ENCODE measurements around the gene SLMAP.

Gene SLMAP

GRCh38 chr3:57923752-57924151 is 167.6 kb downstream of the SLMAP start:
- no peak for DNase-seq (ENCODE audit: low spot score)
- TF ChIP-seq CTCF (IDR thresholded peaks at IDR 0.05; ENCODE audit: extremely low read depth, insufficient read depth, missing control alignments), result no peak
- in situ Hi-C loops (cut with MboI; ENCODE audit: low pct_unique_long_range_greater_than_20kb, low sequenced_read_pairs, unreplicated experiment), result no loop called here

- in situ Hi-C loops (cut with MboI; ENCODE audit: low pct_unique_long_range_greater_than_20kb, low sequenced_read_pairs, unreplicated experiment), result no loop called here
- TF ChIP-seq CTCF (IDR thresholded peaks at IDR 0.05; ENCODE audit: extremely low read depth, insufficient read depth, missing control alignments), result no peak
- no peak for DNase-seq (ENCODE audit: low spot score)
Observed at GRCh38 chr3:57927166-57927565, 171.1 kb downstream of the SLMAP start.

- TF ChIP-seq CTCF (IDR thresholded peaks at IDR 0.05; ENCODE audit: extremely low read depth, insufficient read depth, missing control alignments), result no peak
- no peak for DNase-seq (ENCODE audit: low spot score)
- in situ Hi-C loops (cut with MboI; ENCODE audit: low pct_unique_long_range_greater_than_20kb, low sequenced_read_pairs, unreplicated experiment), result no loop called here
Observed at GRCh38 chr3:57927916-57928315, 171.8 kb downstream of the SLMAP start.

GRCh38 chr3:57928511-57928910 is 172.4 kb downstream of the SLMAP start:
- in situ Hi-C loops (cut with MboI; ENCODE audit: low pct_unique_long_range_greater_than_20kb, low sequenced_read_pairs, unreplicated experiment), result no loop called here
- DNase-seq (ENCODE audit: low spot score), result no peak

GRCh38 chr3:57929988-57930387 is 173.9 kb downstream of the SLMAP start:
- in situ Hi-C loops (cut with MboI; ENCODE audit: low pct_unique_long_range_greater_than_20kb, low sequenced_read_pairs, unreplicated experiment), result no loop called here
- no peak for TF ChIP-seq CTCF (IDR thresholded peaks at IDR 0.05; ENCODE audit: extremely low read depth, insufficient read depth, missing control alignments)
- DNase-seq (ENCODE audit: low spot score), result no peak

More at GRCh38 chr3:57928511-57928910, 172.4 kb downstream of the SLMAP start:
- TF ChIP-seq CTCF (IDR thresholded peaks at IDR 0.05; ENCODE audit: extremely low read depth, insufficient read depth, missing control alignments), result no peak

GRCh38 chr3:57933602-57934001 is 177.5 kb downstream of the SLMAP start:
- no peak for DNase-seq (ENCODE audit: low spot score)
- TF ChIP-seq CTCF (IDR thresholded peaks at IDR 0.05; ENCODE audit: extremely low read depth, insufficient read depth, missing control alignments), result no peak
- in situ Hi-C loops (cut with MboI; ENCODE audit: low pct_unique_long_range_greater_than_20kb, low sequenced_read_pairs, unreplicated experiment), result no loop called here

- no peak for TF ChIP-seq CTCF (IDR thresholded peaks at IDR 0.05; ENCODE audit: extremely low read depth, insufficient read depth, missing control alignments)
- DNase-seq (ENCODE audit: low spot score), result no peak
- in situ Hi-C loops (cut with MboI; ENCODE audit: low pct_unique_long_range_greater_than_20kb, low sequenced_read_pairs, unreplicated experiment), result no loop called here
Observed at GRCh38 chr3:57934373-57934772, 178.3 kb downstream of the SLMAP start.

All from GM13977 (cell line).